Activated T-cell treated with anti-CD3 and anti-CD28 coated beads, Interleukin-2, amount 50 U/mL, for 4 hours (primary cell): Measurements from ENCODE around the gene RIMKLA. TPM values are rescaled to one million over a fixed set of nuclear protein-coding genes. Genes with fewer than 3 reads are reported as not detected.

ENCODE experiments used
- ATAC-seq, 2 donors: fragments of 200-7000 bp; cut with Tn5 transposase; one replicate each; pipeline ENCODE4 v1.10.0; 2021
- DNase-seq: peaks from one replicate; pipeline ENCODE4 v3.0.0-alpha.2; 2020
- H3K27me3 Mint-ChIP-seq: one replicate; pipeline ENCODE4 v1.8.0; 2021; ENCODE audit warnings: low read depth, mixed read lengths
- H3K36me3 Mint-ChIP-seq: one replicate; pipeline ENCODE4 v1.8.0; 2022; ENCODE audit warnings: mixed read lengths; ENCODE audit not compliant: insufficient read depth
- H3K4me1 Mint-ChIP-seq: one replicate; pipeline ENCODE4 v1.8.0; 2021; ENCODE audit warnings: low read depth, mixed read lengths
- H3K4me3 Mint-ChIP-seq: one replicate; pipeline ENCODE4 v1.8.0; 2021; ENCODE audit warnings: mild to moderate bottlenecking, moderate library complexity, mixed read lengths
- H3K9me3 Mint-ChIP-seq: one replicate; pipeline ENCODE4 v1.8.0; 2021; ENCODE audit warnings: mixed read lengths
- total RNA-seq, 3 donors: library from RNA; stranded (reverse); gene quantifications; one replicate each; pipeline ENCODE4 v1.2.1, GENCODE V29; 2021

The RIMKLA gene
- total RNA-seq, 3 donors from 2014 or later: 0.46 to 0.96 (median 0.95) TPM

GRCh38 chr1:42462828-42463763 lies 82.5 kb downstream of the RIMKLA start, which contains the start of gene CCDC30:
CCDC30 (plus strand) TSS chr1:42463286; CDS start chr1:42480552, 17,266 bp downstream.
- H3K27me3 Mint-ChIP-seq: no peaks in the 10 kb centered on the region
- H3K9me3 Mint-ChIP-seq: no peaks in the 10 kb centered on the region
- ATAC-seq (peak; percentile 100), DNase-seq (peak; percentile 94)
- H3K36me3 Mint-ChIP-seq: peaks cover 20% of the 10 kb centered on the region
- peaks cover 39% of the 10 kb centered on the region for H3K4me1 Mint-ChIP-seq
- H3K4me3 Mint-ChIP-seq: peak within 1 kb of the TSS; percentile 84

GRCh38 chr1:42463921-42464320 lies 83.3 kb downstream of the RIMKLA start:
- H3K27me3 Mint-ChIP-seq: no peaks in the 10 kb centered on the region

GRCh38 chr1:42466030-42466429 lies 85.4 kb downstream of the RIMKLA start:
- H3K9me3 Mint-ChIP-seq: no peaks in the 10 kb centered on the region

More at GRCh38 chr1:42463921-42464320, 83.3 kb downstream of the RIMKLA start:
- ATAC-seq: no peak
- no peak for DNase-seq
- peak overlapping the region; percentile 84 for H3K4me3 Mint-ChIP-seq
- peaks cover 14% of the 10 kb centered on the region for H3K36me3 Mint-ChIP-seq
- H3K4me1 Mint-ChIP-seq: peaks cover 31% of the 10 kb centered on the region
- no peaks in the 10 kb centered on the region for H3K9me3 Mint-ChIP-seq

GRCh38 chr1:42469727-42470126 lies 89.1 kb downstream of the RIMKLA start:
- no peak overlapping the region for H3K4me3 Mint-ChIP-seq
- H3K4me1 Mint-ChIP-seq: no peaks in the 10 kb centered on the region
- DNase-seq (no peak), ATAC-seq (no peak)
- H3K9me3 Mint-ChIP-seq: no peaks in the 10 kb centered on the region
- H3K27me3 Mint-ChIP-seq: no peaks in the 10 kb centered on the region
- H3K36me3 Mint-ChIP-seq: peaks cover 3% of the 10 kb centered on the region

More at GRCh38 chr1:42466030-42466429, 85.4 kb downstream of the RIMKLA start:
- Mint-ChIP-seq H3K4me1 (peaks cover 18% of the 10 kb centered on the region), H3K4me3 (no peak overlapping the region), H3K36me3 (peaks cover 3% of the 10 kb centered on the region), H3K27me3 (no peaks in the 10 kb centered on the region)
- DNase-seq: no peak
- ATAC-seq: no peak

Other genes with a start within 250 kb of the RIMKLA start
- not detected for gene GUCA2B, start 227.4 kb upstream of the RIMKLA start, total RNA-seq
- gene GUCA2A, start 216.0 kb upstream of the RIMKLA start, total RNA-seq: not detected
- 10 to 100 TPM; 47.8 to 50.5 (median 49.8) TPM for gene FOXJ3, start 45.6 kb upstream of the RIMKLA start, total RNA-seq
- under 1 TPM in 2 of 3 donors, not detected in 1; 0.11 to 0.28 TPM for gene ZMYND12, start 75.2 kb downstream of the RIMKLA start, total RNA-seq
- gene PPCS, start 75.8 kb downstream of the RIMKLA start, total RNA-seq: 10 to 100 TPM; 45.4 to 47.5 (median 46.2) TPM
- gene CCDC30, start 82.5 kb downstream of the RIMKLA start, total RNA-seq: under 1 TPM; 0.22 to 0.89 (median 0.55) TPM